ENCODE data around the gene SUN1. TPM values are rescaled to one million over a fixed set of nuclear protein-coding genes. Genes with fewer than 3 reads are reported as not detected.
"Not testable (repeated sequence)": the region's sequence is repeated elsewhere in the genome, so short reads cannot be mapped to it uniquely, and the experiment has no call there.

The SUN1 gene
- total and polyA plus RNA-seq, 7 donors = 52.5 to 159 (median 132) TPM

GRCh38 chr7:791519-791918 lies 40.8 kb upstream of the SUN1 start:
- Histone ChIP-seq H3K4me3 (no peak overlapping the region), H3K27ac (no peak overlapping the region), H3K27me3 (ENCODE audit: insufficient read depth in 3 of 3, low read length in 2 of 3) (no peaks in the 10 kb centered on the region), H3K4me1 (peaks cover 22% of the 10 kb centered on the region), H3K36me3 (ENCODE audit: insufficient read depth in 1 of 2, low read depth in 1 of 2) (peaks cover 0 to 13% of the 10 kb centered on the region in 2 donors), H3K9me3 (no peaks in the 10 kb centered on the region)
- no peak for ATAC-seq
- 33 to 56% (median 42%) methylated on average over 5 of the region's 5 CpGs for WGBS, 3 donors
- no peak for DNase-seq
- no peak for TF ChIP-seq CTCF (IDR thresholded peaks at IDR 0.05)
- intact Hi-C loops (cut with DNase I) = no loop called here

- Histone ChIP-seq H3K4me3 (no peak overlapping the region), H3K36me3 (ENCODE audit: insufficient read depth in 1 of 2, low read depth in 1 of 2) (no peaks in the 10 kb centered on the region), H3K27ac (peak overlapping the region; percentile 84), H3K27me3 (ENCODE audit: insufficient read depth in 3 of 3, low read length in 2 of 3) (no peaks in the 10 kb centered on the region), H3K9me3 (no peaks in the 10 kb centered on the region), H3K4me1 (peaks cover 28% of the 10 kb centered on the region)
- 35 to 52% (median 35%) methylated on average over 5 of the region's 5 CpGs for WGBS, 3 donors
- intact Hi-C loops (cut with DNase I) = no loop called here
- TF ChIP-seq CTCF (IDR thresholded peaks at IDR 0.05) = no peak
- ATAC-seq (peak in 3 of 4 donors; percentile 62 to 85 (median 84)), DNase-seq (peak in 1 of 2 donors; percentile 36)
These were observed 38.1 kb upstream of the SUN1 start for GRCh38 chr7:794207-794606.

GRCh38 chr7:794671-795329 lies 37.5 kb upstream of the SUN1 start:
- peaks cover 28% of the 10 kb centered on the region for H3K4me1 ChIP-seq
- no peak for TF ChIP-seq CTCF (IDR thresholded peaks at IDR 0.05)
- H3K27ac ChIP-seq = peak overlapping the region; percentile 84
- intact Hi-C loops (cut with DNase I) = no loop called here
- DNase-seq (peak in 1 of 2 donors; percentile 48), ATAC-seq (peak in 1 of 4 donors; percentile 17)
- H3K4me3 ChIP-seq = no peak overlapping the region
- H3K27me3 ChIP-seq (ENCODE audit: insufficient read depth in 3 of 3, low read length in 2 of 3) = no peaks in the 10 kb centered on the region
- WGBS, 3 donors = 94 to 98% (median 97%) methylated on average over 31 of the region's 31 CpGs
- no peaks in the 10 kb centered on the region for H3K36me3 ChIP-seq (ENCODE audit: insufficient read depth in 1 of 2, low read depth in 1 of 2)
- H3K9me3 ChIP-seq = no peaks in the 10 kb centered on the region

- H3K36me3 ChIP-seq (ENCODE audit: insufficient read depth in 1 of 2, low read depth in 1 of 2); H3K4me3 ChIP-seq; DNase-seq; H3K27me3 ChIP-seq (ENCODE audit: insufficient read depth in 3 of 3, low read length in 2 of 3); H3K9me3 ChIP-seq; ATAC-seq; intact Hi-C loops (cut with DNase I): not testable (repeated sequence)
- peaks cover 29% of the 10 kb centered on the region for H3K4me1 ChIP-seq
- H3K27ac ChIP-seq = peak overlapping the region; percentile 83
- 69 to 72% (median 70%) methylated on average over 7 to 8 of the region's 10 CpGs for WGBS, 3 donors
These were observed 35.7 kb upstream of the SUN1 start for GRCh38 chr7:796434-797169.

- peak in 1 of 2 donors; percentile 15 for DNase-seq
- H3K27ac ChIP-seq = peak overlapping the region; percentile 83
These were observed 33.3 kb upstream of the SUN1 start for GRCh38 chr7:798921-799470.

More at GRCh38 chr7:798921-799470, 33.3 kb upstream of the SUN1 start:
- no peak for TF ChIP-seq CTCF (IDR thresholded peaks at IDR 0.05)
- 80 to 95% (median 95%) methylated on average over 12 of the region's 12 CpGs for WGBS, 3 donors
- no peaks in the 10 kb centered on the region for H3K9me3 ChIP-seq
- peaks cover 27% of the 10 kb centered on the region for H3K4me1 ChIP-seq
- no peaks in the 10 kb centered on the region for H3K36me3 ChIP-seq (ENCODE audit: insufficient read depth in 1 of 2, low read depth in 1 of 2)
- no peak for ATAC-seq
- H3K27me3 ChIP-seq (ENCODE audit: insufficient read depth in 3 of 3, low read length in 2 of 3) = no peaks in the 10 kb centered on the region
- intact Hi-C loops (cut with DNase I) = no loop called here
- H3K4me3 ChIP-seq = no peak overlapping the region

All from psoas muscle (tissue), 8 donors.